Fibroblast of mammary gland (primary cell): ENCODE measurements around the gene RAPGEF4.

Experiments used
- DNase-seq: peaks from one replicate; pipeline ENCODE4 v3.0.0-alpha.2; 2010; ENCODE audit warnings: low read depth
- H3K4me3 ChIP-seq: 2 replicates; pipeline ENCODE4 v1.5.1; 2011; ENCODE audit warnings: low read depth, mild to moderate bottlenecking, low read length, moderate library complexity; ENCODE audit not compliant: control insufficient read depth
- TF ChIP-seq, protein P1 (sequence below): conservative IDR thresholded peaks from 2 replicates; pipeline ENCODE4 v1.5.1; 2011; ENCODE audit warnings: low read depth, low read length, inconsistent platforms; ENCODE audit not compliant: control insufficient read depth, insufficient read depth

The RAPGEF4 gene

DNA sequence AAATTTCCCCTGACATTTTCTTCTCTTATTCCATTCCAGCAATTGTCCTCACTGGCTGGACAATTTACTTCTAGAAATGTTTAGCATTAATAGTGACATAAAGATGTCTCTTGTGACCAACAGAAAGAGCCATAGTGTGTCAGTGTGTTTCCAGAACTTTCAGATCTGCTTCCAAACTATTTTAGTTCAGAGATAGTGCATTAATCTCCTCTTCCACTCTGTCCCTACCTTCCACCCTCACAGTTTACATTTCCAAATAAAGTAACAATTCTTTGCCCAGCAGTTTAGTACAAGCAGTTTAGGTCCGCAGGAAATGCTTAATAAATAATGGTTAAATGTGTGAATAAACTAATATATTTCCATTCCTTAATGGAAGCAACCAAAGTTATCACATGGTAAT is 24.5 kb upstream of the RAPGEF4 start:
- TF ChIP-seq, protein P1, sequence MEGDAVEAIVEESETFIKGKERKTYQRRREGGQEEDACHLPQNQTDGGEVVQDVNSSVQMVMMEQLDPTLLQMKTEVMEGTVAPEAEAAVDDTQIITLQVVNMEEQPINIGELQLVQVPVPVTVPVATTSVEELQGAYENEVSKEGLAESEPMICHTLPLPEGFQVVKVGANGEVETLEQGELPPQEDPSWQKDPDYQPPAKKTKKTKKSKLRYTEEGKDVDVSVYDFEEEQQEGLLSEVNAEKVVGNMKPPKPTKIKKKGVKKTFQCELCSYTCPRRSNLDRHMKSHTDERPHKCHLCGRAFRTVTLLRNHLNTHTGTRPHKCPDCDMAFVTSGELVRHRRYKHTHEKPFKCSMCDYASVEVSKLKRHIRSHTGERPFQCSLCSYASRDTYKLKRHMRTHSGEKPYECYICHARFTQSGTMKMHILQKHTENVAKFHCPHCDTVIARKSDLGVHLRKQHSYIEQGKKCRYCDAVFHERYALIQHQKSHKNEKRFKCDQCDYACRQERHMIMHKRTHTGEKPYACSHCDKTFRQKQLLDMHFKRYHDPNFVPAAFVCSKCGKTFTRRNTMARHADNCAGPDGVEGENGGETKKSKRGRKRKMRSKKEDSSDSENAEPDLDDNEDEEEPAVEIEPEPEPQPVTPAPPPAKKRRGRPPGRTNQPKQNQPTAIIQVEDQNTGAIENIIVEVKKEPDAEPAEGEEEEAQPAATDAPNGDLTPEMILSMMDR, result no peak
- H3K4me3 ChIP-seq, result no peak overlapping the region
- DNase-seq, result no peak

DNA sequence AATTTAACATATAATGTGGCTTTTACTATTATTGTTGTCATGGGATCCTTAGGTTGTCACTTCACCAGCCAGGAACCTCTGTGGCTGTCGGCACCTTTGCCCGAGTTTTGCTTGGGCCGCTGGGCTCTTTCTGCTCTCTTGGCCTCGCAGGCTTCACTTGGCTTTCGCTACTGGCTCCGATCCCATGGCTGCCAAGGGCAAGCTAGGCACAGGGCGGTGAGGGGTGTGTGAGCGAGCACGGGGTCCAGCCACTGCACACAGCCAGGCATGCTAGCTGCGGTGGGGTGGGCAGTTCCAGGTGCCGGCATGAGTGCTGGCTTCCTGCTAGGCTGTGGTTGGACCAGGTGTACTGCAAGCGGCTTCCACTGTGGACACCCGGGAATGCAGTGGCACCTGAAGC is 23.4 kb upstream of the RAPGEF4 start:
- no peak for DNase-seq
- TF ChIP-seq, protein P1, result no peak
- H3K4me3 ChIP-seq, result no peak overlapping the region

DNA sequence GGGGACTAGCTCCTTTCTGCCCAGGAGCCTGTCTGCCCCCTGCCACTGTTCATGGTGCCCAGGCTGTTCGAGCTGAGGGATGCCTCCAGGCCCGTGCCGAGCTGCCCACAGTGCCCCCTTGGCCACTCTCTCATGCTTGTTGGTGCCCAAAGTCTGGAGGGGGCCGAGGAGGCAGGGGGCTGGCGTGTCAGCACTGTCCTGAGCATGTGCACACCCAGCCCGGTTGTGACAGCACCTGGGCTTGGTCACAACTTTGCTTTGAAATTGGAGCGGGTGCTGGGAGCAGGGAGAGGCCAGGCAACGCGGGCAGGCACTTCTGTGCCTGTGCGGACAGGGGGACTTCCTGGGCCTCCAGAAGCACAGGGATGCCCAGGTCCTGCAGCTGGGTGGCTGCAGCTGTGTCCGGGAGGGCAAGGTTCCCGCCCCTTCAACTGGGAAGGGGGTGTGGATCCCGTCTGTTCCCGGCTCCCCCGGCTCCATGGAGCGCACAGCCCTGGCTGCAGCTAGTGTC is 22.2 kb upstream of the RAPGEF4 start:
- TF ChIP-seq, protein P1, result no peak
- DNase-seq, result no peak

DNA sequence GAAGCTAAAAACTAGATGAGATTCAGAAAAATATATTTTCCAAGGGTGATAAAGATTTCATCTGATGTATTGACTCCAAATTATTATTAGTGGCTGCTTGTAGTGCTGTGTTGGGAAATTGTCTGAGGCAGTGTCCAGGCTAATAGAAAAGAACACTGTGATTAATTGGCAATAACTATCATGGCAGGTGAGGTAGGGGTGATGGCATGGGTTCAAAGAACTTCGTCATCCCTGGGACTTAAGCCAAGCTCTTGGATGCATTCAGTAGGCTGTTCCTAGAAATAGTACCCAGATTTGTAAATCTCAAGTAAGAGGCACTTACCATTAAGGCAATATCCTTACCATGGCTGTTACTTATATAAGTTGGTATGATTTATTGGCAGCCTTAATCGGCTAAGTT is 13.2 kb upstream of the RAPGEF4 start:
- DNase-seq, result peak; percentile 61

More for the DNA sequence above, 22.2 kb upstream of the RAPGEF4 start:
- no peak overlapping the region for H3K4me3 ChIP-seq

DNA sequence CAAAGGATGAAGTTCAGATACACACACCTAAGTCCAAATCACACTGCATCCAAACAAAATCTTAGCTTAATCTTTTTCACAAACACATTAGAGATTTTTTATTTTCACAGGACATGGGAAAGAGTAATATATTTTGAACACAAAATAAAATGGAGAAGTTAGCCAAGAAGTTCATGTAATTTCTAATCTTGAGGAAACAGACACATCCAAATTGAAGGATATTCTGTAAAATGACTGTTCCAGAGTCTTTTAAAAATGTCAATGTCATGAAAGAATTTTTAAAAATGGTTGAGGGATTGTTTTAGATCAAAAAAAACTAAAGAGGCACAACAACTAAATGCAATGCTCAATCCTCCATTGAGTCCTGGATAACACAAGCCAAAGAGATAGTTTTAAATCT is 12.4 kb upstream of the RAPGEF4 start:
- TF ChIP-seq, protein P1, result no peak
- no peak overlapping the region for H3K4me3 ChIP-seq
- no peak for DNase-seq

More for the DNA sequence above, 13.2 kb upstream of the RAPGEF4 start:
- TF ChIP-seq, protein P1, result no peak
- no peak overlapping the region for H3K4me3 ChIP-seq

DNA sequence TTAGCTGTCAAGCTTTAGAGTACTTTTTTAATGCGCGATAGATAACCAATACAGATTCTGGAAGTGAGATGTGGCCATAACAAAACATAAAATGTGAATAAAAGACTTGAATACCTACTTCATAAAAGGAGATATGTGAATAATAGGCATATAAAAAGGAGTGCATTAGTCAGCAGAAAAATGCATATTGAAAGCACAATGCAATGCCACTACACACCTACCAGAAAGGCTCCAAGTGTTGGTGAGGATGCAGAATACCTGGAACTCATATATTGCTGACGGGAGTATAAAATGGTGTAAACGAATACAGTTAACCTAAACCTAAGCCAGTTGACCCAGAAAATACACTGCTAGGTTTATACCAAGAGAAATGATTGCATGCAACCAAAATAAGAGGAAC is 10.9 kb upstream of the RAPGEF4 start:
- TF ChIP-seq, protein P1, result no peak
- no peak overlapping the region for H3K4me3 ChIP-seq
- no peak for DNase-seq

DNA sequence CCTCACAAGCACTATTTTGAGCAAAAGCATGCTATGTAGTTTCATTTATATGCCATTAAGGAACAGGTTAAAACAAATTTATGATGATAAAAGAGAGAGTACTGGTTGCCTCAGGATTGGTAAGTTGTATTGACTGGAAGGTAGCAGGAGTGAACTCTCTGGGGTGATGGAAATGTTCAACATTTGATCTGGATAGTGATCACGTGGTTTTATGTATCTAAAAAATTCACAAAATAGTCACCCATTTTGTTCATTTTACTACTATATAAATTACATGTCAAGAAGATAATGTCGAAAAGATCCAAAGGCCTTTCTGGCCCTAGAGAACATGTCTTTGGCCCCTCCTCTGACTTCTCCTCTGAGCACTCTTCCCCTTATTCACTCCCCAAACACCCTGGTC is 10.4 kb upstream of the RAPGEF4 start:
- DNase-seq, result no peak

More for the DNA sequence above, 10.4 kb upstream of the RAPGEF4 start:
- H3K4me3 ChIP-seq, result no peak overlapping the region
- TF ChIP-seq, protein P1, result no peak
